GM10266 (cell line): Measurements from ENCODE around the gene ADAM12.

Experiments used
- DNase-seq: peaks from one replicate; pipeline ENCODE4 v3.0.0; 2012; ENCODE audit errors: extremely low spot score
- CTCF ChIP-seq: IDR thresholded peaks from 2 replicates; pipeline ENCODE4 v1.5.1; 2012; ENCODE audit warnings: mild to moderate bottlenecking, low read depth; ENCODE audit not compliant: control insufficient read depth, insufficient read depth; ENCODE audit errors: missing control alignments

The ADAM12 gene

GRCh38 chr10:126402721-126403695 lies 14.7 kb upstream of the ADAM12 start:
- DNase-seq, result no peak
- no peak for TF ChIP-seq CTCF

DNA sequence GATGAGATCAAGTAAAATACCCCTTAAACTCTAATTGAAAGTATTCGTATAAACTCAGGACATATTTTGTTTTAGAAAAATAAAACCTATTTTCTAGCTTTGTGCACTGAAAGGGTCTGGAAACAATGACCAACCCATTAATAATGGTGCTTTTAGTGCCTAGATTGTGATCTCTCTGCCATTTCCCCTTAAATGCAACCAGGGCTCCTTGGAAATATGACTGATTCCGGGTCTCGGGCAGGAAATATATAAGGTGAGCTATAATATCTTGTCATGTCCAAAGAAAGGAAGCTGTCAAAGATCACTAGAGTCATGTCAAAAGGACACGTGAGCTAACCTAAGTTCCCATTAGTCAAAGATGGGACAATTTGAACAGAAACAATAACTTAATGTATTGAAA lies 12.4 kb upstream of the ADAM12 start:
- DNase-seq, result no peak
- TF ChIP-seq CTCF, result no peak

- no peak for DNase-seq
These were observed 10.6 kb upstream of the ADAM12 start for GRCh38 chr10:126398924-126399323.

GRCh38 chr10:126398383-126398743 lies 10.1 kb upstream of the ADAM12 start:
- TF ChIP-seq CTCF, result no peak
- DNase-seq, result no peak

More at GRCh38 chr10:126398924-126399323, 10.6 kb upstream of the ADAM12 start:
- TF ChIP-seq CTCF, result no peak

GRCh38 chr10:126397640-126398382 lies 9.5 kb upstream of the ADAM12 start:
- TF ChIP-seq CTCF, result no peak
- no peak for DNase-seq

- no peak for DNase-seq
- no peak for TF ChIP-seq CTCF
These were observed 8.9 kb upstream of the ADAM12 start for GRCh38 chr10:126397156-126397555.

DNA sequence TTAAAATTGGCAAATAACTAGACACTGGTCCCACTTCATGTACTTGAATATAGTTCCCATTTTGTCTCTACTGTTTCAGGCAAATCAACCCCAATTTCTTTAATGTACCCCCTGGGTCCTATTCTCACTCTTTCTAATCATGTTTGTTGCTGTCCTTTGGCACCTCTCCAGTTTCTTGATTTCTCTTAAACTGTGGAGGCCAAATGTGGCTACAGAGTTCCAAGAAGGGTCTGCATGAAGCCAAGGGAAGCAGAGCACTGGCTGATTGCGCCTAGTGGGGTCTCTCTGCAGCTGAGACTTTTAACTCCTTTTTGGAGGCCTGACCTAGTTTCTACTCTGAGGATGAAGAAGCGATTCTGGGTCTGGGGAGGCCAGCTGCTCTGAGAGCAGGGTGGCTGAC lies 6.7 kb upstream of the ADAM12 start:
- no peak for DNase-seq
- no peak for TF ChIP-seq CTCF
